ENCODE data around the gene PTPN1. TPM values are rescaled to one million over a fixed set of nuclear protein-coding genes. Genes with fewer than 3 reads are reported as not detected.
"Not testable (repeated sequence)": the region's sequence is repeated elsewhere in the genome, so short reads cannot be mapped to it uniquely, and the experiment has no call there.

Gene PTPN1
- total RNA-seq, 1 donor from 2014 or later: 73.9 TPM

DNA sequence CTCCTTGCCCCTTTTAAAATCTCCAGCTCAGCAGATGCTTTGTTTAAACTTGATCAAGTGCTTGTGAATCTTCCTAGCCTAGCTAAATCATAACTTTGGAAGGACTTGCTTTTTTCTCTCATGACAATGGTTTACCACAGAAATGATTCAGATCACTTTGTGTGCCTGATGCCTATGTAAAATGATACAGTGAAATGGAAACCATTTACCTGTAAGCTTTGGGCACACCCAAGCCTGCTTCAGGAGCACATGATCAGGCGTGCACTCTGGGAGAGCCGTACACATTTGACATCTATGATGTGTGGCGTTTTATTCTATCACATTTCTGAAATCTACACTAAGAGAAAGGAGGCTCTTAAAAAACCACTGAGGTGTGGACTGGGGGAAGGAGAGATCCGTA, 41.1 kb downstream of the PTPN1 start:
- intact Hi-C loops (cut with micrococcal nuclease): no loop called here

DNA sequence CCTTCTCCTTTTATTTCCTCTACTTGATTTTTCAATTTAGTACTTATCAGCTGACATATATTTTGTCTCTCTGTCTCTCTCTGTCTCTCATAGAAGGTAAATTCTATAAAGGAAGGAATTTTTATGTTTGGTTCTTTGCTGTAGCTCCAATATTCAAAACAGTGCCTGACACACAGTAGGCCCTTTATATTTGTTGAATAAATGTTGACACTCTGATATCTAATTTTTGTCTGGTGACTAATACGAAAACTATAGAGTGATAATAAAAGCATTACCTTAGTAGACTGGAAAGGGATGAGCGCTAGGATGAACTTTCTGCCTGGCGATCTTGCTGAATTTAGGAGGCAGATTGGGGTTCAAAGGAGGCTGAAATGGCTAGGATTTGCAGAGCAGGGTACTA, 42.8 kb downstream of the PTPN1 start:
- intact Hi-C loops (cut with micrococcal nuclease): no loop called here

DNA sequence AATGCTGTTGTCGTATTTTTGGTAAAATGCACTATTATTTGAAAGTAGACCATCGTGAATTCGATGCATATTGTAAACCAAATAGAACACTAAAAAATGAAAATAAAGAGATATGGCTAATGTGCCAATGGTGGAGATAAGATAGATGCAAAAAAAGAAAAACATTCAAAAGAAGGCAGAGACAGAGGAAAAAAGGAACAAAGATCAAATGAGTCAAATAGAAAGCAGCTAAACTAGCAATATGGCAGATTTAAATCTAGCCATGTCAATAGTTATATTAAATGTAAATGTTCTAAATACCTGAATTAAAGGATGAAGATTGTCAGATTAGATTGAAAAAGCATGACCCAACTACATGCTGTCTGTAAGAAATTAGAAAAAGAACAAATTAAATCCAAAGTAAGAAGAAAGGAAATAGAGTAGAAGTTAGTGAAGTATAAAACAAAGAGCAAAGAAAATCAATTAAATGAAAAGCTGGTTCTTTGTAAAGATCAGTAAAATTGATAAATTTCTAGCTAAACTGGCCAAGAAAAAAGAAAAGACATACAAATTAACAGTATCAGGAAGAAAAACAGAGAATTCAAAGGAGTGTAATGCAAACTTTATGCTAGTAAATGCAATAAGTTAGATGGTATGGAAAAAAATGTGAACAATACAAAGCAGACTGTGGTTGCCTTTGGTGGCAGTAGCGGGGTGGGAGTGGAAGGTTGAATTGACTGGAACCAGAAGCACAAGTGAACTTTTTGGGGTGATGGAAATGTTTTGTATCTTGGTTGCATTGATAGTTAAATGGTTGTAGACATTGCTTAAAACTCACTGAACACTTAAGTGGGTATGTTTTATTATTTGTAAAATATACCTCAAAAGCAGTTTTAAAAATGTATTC, 44.8 kb downstream of the PTPN1 start:
- intact Hi-C loops (cut with micrococcal nuclease): no loop called here

DNA sequence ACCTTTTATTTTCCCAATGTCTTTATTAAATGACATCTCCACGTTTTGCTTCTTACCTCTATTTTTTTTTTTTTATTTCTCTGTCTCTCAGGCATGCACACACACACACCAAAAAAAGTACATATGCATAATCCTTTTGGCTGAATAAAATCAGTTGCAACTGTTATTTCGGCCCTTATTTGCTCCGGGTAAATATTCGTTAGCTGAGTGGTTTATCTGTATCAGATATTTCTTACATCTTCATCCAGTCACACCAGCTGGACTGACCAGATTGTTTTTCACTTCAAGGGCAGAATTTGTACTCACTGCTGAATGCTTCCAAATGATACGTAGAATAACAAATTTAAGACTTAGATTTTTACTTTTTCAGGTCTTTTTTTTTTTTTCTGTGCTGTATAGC, 45.5 kb downstream of the PTPN1 start:
- intact Hi-C loops (cut with micrococcal nuclease): no loop called here

DNA sequence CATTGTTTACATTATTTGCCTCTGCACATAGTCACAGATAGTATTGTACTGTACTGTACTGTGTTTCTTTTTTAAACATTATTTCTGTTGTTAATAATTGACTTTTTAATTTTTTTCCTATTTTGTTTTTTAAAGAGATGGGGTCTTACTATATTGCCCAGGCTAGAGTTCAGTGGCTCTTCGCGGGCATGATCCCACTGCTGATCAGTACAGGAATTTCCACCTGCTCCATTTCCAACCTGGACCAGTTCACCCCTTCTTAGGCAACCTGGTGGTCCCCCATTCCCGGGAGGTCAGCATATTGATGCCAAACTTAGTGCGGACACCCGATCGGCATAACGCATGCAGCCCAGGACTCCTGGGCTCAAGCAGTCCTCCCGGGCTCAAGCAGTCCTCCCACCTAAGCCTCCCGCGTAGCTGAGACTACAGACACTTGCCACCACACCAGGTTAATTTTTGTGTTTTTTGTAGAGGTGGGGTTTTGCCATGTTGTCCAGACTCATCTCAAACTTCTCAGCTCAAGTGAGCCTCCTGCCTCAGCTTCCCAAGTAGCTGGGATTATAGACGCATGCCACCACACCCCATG, 47.5 kb downstream of the PTPN1 start:
- intact Hi-C loops (cut with micrococcal nuclease): no loop called here

DNA sequence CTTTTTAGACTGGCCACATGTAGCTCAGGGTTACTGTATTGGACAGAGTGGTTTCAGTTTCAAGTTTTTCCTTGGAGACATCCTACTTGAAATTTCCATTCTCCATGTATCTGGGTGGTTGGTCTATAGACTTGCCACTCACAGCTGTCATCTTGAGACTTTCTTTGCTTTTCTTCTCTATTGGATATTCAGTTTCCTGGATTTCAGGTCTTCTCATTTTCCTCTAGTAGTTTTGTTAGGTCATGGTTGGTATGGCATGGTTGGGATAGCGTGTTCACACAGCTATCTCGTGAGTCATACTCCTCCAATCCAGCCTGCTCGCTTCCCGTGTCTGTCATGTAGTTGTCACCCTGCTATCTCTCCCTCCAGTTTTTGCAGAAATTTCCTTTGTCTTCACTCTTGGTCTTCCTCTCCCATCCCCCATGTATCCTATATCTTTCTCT, 48.3 kb downstream of the PTPN1 start:
- intact Hi-C loops (cut with micrococcal nuclease): no loop called here

DNA sequence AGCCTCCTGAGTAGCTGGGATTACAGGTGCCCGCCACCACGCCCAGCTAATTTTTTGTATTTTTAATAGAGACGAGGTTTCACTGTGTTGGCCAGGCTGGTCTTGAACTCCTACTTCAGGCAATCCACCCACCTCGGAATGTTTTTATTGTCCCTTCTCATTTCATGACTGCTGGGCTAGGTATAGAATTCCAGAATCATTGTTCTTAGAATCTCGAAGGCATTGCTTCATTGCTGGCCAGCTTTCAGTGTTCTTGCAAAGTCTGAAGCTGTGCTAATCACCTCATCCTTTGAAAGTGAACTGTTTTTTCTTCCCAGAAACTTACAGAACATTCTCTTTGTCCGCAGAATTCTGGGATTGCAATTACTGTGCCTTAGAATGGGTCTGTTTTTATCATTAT, 49.0 kb downstream of the PTPN1 start:
- intact Hi-C loops (cut with micrococcal nuclease): no loop called here

DNA sequence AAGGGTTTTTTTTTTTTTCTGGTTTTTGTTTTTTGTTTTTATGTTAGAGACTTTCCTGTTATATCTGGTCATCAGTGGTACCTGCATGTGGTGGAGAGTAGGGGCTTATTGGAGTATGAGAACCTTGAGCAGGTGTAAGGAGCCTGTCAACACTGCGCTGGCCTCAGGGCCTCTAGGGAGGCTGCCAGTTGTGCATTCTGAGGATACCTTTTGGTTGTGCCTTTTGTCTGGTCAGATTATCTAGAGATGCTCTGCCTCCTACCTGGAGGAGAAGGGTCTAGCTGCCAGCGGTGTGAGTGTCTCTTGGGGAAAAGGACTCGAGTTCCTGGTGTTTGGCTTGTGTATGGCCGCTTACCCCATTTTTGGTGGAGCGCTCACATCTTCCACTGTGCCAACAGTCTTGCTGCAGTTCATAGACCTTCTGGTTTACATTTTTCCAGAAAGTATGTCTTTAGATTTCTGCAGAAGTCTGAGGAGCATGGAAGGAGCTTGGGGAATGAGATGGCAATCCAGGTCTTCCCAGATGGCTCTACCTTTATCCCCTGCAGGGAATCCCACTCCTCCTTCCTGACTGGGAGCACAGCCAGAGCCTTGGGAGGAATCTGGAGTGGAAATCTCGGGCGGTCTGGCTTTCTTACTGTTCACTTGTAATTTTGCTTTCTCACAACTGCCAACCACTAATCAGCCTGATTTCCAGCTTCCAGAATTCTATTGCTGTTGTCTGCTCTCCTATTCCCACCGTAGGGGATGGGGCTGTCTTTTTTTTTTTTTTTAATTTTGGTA, 49.9 kb downstream of the PTPN1 start:
- intact Hi-C loops (cut with micrococcal nuclease): no loop called here

DNA sequence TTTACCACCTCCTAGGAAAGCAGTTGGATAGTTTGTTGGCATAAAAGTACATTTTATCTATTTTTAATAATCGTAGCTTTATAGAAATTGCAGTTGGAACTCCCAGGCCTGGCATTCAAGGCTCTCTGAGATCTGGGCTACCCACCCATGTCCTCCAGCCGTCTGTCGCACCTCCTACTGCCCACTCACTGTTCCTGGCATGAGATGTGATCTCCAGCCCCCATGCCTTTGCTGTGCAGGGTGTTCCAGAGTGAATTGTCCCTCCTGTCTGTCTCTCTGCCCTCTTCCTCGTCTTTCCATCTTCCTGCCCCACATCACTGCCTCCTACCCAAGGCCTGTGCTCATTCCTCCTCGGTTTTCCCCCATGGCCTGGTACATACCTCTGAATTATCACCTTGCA, 50.7 kb downstream of the PTPN1 start:
- intact Hi-C loops (cut with micrococcal nuclease): no loop called here

DNA sequence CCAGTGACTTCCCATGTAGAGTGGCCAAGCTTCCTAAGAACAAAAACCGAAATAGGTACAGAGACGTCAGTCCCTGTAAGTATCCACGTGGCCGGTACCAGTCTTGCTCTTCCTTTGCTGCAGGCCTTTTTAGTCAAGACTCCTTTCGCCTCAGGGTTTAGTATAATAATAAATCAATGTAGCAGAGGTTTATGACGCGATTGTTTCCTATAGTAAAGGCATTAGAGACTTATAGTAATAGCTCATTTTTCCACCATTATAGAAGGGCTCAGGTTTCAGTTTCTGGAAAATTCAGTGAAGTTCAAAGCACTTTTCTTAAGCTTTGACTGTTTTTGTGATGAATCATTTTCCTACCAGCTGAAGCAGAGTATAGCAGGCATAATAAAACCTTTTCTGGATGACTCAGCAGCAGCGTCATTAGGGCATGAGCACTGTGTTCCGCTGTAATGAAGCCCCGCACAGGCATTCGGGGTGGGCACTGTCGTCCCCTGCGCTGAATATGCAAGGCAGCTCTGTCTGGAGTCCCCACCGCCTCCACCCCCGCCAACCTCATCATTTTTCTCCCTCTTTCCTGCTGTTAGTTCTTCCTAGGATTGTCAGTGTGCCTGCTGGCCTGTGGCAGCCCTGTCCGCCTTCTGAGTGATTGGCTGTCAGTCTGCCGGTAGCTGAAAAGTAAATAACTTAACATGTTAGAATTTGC, 51.3 kb downstream of the PTPN1 start:
- intact Hi-C loops (cut with micrococcal nuclease): no loop called here

DNA sequence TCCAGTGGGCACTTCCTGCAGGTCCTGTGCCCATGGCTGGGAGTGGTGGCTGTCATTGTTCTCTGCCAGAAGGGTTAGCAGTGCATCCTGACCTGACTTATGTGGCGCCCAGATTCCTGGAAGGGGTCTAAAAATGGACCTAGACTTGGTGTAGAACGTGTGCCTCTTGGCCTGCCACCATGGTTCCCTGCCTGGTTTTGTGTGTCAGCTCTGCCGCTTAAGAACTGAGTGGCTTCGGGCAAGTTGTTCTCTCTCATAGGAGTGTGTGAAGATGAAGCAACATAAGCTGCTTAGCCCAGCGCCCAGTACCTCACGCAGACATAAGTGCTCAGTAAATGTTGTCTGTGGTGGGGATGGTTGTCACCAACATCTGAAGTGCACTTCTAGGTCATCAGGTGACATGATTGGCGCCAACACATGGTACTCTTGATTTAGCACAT, 52.1 kb downstream of the PTPN1 start:
- intact Hi-C loops (cut with micrococcal nuclease): no loop called here

DNA sequence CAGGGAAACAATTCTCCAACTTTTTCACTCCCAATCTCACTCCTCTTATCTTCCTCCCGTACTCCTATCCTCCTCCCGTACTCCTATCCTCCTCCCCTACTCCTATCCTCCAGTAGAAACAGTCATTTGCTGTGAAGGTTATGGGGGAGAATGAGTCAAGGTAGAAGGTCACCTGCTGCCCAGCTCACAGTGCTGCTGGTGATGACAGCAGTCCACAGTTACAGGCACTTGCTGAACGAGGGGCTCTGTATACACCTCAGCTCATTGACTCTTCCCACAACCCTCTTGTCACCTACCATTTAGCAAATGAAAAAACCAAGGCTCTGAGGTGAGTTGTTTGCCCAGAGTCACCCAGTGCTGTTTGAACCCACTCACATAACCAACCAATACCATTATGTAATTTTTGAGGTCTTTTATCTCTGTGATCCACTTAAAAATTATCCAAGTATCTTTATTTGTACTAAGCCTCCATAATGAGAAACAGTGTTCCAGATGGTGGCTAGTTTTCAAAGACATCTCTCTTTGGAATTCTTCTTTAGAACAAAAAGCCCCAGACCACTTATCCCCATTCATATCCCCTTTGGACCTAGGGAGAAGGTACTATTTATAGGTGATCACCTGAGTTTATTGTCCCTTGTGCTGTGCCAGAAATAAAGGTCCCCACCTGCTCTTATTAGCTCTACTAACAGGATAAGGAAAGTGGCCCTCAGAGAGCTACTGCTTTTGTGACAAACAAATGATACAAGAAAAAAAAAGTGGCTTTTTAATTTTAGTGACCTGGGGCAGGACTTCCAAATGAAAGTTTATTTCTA, 53.2 kb downstream of the PTPN1 start:
- intact Hi-C loops (cut with micrococcal nuclease): no loop called here

DNA sequence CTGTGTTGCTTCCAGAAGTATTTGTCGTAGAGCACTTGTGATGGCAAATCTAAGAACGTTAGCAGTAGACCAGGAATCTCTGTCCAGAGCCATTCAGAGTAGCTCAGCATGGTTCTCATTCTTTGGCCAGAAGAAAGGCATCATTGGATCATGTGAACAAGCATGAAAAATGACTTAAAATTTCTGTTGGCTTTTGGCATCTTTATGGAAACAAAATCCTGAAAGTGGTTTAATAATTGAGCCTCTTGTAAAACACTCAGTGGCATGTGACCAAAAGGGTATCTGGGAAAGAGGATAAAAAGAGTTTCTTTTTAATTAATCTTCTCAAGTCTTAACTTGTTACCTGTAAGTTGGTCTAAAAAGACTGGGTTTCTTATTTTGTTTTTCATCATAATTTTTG, 55.2 kb downstream of the PTPN1 start:
- intact Hi-C loops (cut with micrococcal nuclease): no loop called here

DNA sequence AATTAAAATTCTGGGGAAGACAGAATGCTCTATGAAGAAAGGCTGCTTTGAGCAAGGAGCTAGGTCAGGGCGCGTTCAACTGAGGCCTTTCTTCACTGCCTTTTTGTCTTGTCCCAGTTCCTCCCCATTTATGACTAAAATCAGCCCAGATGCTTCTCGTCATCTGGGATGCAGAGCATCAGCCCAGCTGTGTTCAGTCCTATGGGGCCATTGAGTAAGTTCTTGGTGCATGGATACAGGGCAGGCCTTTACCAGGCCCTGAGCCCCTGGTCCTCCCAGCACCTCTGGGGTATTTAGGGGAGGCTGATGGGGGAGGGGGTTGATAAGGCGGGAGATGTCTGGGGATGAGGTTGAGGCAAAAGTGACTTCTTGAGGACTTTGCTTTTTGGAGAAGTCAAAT, 55.7 kb downstream of the PTPN1 start:
- intact Hi-C loops (cut with micrococcal nuclease): no loop called here

DNA sequence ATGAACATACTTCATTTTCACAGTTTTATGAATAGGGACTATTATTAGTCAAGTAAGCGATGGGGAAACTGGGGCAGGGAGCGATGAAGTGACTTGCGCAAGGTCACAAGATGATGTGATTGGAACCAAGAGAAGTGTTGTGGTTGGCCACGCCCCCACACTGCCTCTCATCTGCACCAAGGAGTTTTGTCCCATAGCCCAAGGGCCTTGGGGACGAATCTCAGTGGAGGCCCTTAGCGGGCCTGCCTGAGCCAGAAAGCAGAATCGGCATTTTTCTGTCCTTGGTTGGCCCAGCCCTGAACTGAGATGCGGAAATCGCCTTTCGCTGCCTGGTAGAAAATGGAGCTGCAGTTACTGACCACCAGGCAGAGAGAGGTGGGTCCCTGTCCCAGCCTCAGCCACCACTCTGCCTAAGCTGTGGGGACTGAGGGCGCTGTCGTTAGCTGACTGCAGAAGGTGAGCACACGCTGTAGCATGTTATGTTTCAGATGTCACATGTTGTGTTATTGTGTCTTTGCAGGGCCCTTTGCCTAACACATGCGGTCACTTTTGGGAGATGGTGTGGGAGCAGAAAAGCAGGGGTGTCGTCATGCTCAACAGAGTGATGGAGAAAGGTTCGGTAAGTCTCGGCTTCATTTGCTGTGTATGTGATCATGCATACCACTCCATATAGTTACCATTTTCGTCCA, 57.8 kb downstream of the PTPN1 start:
- intact Hi-C loops (cut with micrococcal nuclease): no loop called here

DNA sequence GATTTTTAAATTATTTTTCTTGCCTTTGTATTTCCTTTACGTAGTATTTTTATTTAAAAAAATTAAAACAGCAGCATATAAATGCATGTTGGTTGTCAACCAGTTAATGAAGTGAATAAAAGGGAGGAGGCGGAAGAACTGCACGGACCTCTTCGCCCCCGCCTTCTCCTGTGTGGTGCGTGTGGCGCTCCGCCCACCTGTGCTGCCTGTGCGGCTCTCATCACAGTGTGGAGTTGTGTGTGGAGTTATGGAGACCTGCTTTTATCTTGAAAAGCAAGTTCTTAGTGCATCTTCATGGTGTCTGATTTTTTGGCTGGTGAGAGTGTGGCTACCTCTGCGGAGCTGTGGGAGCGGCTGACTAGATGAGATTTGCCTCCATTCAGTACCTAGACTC, 58.4 kb downstream of the PTPN1 start:
- intact Hi-C loops (cut with micrococcal nuclease): no loop called here

DNA sequence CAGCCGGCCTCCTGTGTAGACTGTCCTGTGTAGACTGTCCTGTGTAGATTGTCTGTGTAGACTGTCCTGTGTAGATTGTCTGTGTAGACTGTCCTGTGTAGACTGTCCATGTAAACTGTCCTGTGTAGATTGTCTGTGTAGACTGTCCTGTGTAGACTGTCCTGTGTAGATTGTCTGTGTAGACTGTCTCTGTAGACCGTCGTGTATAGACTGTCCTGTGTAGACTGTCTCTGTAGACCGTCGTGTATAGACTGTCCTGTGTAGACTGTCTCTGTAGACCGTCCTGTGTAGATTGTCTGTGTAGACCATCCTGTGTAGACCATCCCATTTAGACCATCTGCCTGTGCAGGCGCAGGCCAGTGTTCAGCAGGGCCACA, 59.3 kb downstream of the PTPN1 start:
- intact Hi-C loops (cut with micrococcal nuclease): not testable (repeated sequence)

DNA sequence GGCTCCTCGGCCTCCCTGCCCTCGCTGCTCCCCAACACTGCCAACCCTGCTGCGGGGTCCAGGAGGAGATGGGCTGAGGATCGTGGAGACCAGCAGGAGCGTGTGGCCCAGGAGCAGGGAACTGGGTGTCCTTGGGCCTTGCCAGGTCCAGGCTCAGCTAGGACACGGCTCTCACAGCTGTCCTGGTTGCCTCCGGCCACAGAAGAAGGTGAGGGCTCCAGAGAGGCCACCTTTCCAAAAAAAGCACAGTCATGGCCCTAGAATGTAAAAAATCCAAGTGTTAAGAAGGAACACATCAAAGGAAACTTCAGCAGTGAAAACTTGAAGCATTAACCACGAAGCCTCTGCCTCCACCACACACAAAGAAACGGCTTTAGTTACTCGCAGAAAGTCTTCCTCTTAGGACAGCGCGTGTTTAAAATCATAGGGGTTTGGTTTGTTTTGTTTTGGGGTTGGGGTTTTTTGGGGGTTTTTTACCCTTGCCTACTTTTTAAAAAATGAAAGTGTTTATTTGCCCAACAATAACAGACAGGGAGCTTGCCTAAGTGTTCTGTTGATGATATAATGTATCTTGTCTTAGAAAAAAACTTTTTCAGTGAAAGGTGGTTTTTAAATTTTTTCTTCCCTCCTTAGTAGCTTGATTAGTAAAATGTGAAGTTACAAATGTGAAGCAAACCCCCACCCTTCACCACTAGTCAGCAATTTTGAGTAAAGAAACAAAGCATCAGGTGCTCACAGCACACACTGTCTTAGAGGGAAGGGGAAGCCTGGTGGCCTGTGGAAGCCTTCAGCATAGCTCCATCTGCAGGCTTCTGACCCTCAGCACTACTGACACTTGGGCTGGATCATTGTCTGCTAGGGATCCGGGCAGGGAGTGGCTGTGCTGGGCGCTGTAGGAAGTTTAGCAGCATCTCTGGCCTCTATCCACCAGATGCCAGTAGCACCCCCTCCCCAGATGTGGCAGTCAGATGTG, 60.0 kb downstream of the PTPN1 start:
- intact Hi-C loops (cut with micrococcal nuclease): loop anchor here (1.0 to 2.0 kb wide), 2 partner anchors 59 to 92 kb away; partner anchors contain the start of gene PTPN1

DNA sequence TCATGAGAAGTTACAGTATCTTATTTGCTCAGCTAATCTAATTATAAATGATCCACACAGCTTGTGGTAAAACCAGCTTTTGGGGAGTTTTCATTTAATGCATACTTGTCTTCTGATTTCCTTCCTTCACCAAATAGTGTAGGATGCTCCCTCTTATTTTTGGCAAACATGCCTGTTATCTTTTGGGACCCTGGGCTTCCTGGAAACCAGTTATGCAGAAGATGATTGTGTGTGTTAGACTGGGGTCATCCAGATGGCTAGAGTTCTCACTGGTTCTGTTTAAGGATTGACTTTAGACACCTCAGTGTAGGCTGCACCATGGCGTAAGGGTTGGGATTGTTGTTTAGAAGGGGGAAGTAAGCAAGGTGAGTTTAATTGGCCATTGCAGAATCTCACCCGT, 61.3 kb downstream of the PTPN1 start:
- intact Hi-C loops (cut with micrococcal nuclease): loop anchor here (2.0 kb wide), 1 partner anchor 61 kb away; the partner anchor contains the start of gene PTPN1
